Renal cortical epithelial cell (primary cell): ENCODE data around the gene SMARCE1. TPM values are rescaled to one million over a fixed set of nuclear protein-coding genes. Genes with fewer than 3 reads are reported as not detected.
A peak's percentile ranks its signal among the peaks of the same experiment; 100 is the strongest.

Source experiments
- DNase-seq: peaks from one replicate; pipeline ENCODE4 v3.0.0-alpha.2; 2011; ENCODE audit warnings: low read depth
- total RNA-seq: library from RNA; depleted of rRNA; stranded (reverse); fragments of >200 nt; gene quantifications from 2 replicates; pipeline ENCODE4 v1.2.3, GENCODE V29; 2014

SMARCE1 gene
- 70.5 and 126 TPM in 2 replicates for total RNA-seq

DNA sequence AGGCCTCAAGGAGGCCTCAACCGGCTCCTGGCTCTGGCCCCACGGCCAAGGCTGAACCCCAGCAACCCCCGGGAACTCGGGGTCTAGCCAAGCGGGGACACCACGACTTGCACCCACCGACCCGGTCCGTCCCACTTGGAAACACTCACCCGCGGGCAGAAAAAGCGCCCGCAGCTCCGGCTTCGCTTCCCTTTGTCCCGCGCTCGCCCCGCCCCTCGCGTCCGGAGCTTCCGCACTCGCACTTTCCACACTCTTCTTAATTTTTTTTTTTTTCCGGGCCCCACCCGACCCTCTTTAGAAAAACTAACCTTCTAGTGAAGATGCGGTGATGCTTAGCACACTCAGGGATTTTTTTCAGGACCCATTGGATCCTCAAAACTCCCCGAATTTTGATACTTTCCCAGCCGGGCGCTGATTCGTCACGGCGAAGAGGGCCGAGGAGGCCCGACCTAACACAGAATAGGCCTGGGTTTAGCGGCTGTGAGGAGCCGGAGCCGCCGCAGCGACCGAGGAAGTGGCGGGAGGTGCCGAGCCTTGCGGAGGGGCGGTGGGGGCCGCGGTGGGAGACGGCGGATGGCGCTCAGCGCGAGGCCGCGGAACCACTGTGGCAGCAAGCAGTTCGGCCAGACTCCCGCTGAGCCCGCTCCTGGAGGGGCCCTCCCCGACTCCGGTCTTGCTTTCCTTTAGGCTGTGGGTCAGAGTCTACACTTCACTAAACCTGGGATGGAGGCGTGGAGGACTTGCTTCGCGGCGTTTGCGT is at the start of gene SMARCE1:
Gene SMARCE1 (minus strand): TSS at position 195 of the 760 bp plus-strand sequence. CDS start 2,016 bp downstream, outside the sequence.
- DNase-seq, result peak; percentile 62

- DNase-seq, result no peak
Observed at GRCh38 chr17:40697297-40697696, 49.7 kb upstream of the SMARCE1 start.

- DNase-seq, result peak; percentile 81
Observed at GRCh38 chr17:40696651-40697072, 49.0 kb upstream of the SMARCE1 start.

DNA sequence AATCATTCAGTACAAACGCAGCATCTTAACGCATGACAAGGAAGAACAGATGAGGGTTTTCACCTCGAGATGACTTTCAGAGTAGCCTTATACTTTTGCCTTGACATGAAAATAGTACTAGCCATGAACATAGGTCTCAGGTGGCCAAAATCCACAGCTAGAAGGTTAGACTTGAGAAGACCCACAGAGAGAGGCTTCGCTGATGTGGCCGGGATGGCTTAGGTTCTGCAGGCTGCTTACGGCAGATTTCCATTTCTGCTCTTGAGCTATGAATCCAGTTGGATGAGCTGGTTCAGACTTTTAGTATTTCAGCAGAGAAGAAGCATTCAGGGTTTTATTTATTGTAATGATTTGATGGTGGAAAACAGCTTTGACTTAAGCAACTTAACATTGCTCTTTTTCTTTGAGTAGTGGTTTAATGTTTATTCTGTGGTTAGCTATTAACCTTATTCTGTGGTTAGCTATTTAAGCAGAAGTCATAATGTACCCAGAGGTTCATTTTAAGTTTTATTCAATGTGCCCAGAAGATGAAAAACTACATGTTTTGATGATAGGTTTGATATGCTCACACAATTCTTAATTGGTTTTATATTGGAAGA is 48.4 kb upstream of the SMARCE1 start:
- DNase-seq, result peak; percentile 94

GRCh38 chr17:40694584-40694983 is 47.0 kb upstream of the SMARCE1 start:
- DNase-seq, result no peak

DNA sequence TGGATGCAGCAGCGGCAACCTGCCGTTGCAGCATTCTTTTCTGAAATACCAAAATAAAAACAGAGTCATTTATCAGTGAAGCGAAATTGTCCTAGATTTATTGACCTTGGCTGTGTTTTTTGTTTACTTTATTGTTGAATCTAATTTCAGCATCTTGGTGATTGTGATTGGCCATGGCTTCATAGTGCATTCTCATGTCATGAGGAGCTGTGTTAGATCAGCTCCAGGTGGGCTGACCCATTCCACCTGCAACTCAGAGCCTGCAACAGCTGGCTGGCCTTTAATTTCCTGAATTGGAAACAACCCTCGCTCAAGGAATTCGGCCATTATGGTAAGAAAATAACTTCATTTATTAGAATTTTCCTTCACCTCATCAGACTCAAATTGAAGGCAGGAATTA is 39.5 kb upstream of the SMARCE1 start:
- no peak for DNase-seq

GRCh38 chr17:40686192-40686591 is 38.6 kb upstream of the SMARCE1 start:
- DNase-seq, result no peak

- no peak for DNase-seq
Observed at GRCh38 chr17:40680998-40681397, 33.4 kb upstream of the SMARCE1 start.

- DNase-seq, result no peak
Observed at GRCh38 chr17:40679523-40679907, 31.9 kb upstream of the SMARCE1 start.

DNA sequence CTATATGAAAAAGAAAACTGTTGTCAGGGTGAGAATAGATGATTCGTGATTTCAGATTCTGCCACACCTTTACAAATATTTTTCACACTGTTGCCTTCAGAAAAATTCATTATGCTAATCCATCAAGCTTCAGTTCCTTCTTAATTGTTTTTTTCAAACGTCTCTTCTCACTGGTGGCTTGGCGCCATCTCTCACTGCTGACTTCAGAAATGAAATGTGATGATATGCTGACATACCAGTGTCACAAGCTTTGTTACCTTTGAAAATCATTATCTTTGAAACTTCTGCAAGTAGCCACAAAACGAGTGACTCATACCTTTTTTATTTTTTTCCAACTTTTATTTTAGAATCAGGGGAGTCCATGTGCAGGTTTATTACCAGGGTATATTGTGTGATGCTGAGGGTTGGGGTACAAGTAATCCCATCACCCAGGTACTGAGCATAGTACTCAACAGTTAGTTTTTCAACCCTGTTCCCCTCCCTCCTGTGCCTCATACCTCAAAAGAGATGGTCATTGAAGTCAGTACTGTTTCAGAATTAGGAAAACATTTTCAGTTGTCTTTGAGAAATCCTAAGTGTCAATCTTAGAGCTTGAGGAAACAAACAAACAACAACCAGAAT is 31.4 kb upstream of the SMARCE1 start:
- DNase-seq, result peak; percentile 82

DNA sequence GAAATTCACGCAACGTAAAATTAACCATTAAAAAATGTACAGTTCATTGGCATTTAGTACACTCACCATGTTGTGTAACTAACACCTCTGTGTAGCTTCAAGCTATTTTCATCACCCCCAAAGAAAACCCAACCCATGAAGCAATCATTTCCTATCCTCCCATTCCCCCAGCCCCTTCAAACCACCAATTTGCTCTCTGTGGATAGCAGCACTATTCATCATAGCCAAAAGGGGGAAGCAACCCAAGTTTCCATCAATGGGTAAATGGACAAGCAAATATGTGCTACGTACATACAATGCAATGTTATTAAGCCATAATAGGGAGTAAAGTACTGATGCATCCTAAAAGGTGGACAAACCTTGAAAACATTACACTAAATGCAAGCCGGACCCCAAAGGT is 28.3 kb upstream of the SMARCE1 start:
- DNase-seq, result no peak

GRCh38 chr17:40672654-40673053 is 25.0 kb upstream of the SMARCE1 start:
- no peak for DNase-seq

- no peak for DNase-seq
Observed at GRCh38 chr17:40671282-40671681, 23.7 kb upstream of the SMARCE1 start.

- peak; percentile 72 for DNase-seq
Observed at GRCh38 chr17:40666331-40666730, 18.7 kb upstream of the SMARCE1 start.

DNA sequence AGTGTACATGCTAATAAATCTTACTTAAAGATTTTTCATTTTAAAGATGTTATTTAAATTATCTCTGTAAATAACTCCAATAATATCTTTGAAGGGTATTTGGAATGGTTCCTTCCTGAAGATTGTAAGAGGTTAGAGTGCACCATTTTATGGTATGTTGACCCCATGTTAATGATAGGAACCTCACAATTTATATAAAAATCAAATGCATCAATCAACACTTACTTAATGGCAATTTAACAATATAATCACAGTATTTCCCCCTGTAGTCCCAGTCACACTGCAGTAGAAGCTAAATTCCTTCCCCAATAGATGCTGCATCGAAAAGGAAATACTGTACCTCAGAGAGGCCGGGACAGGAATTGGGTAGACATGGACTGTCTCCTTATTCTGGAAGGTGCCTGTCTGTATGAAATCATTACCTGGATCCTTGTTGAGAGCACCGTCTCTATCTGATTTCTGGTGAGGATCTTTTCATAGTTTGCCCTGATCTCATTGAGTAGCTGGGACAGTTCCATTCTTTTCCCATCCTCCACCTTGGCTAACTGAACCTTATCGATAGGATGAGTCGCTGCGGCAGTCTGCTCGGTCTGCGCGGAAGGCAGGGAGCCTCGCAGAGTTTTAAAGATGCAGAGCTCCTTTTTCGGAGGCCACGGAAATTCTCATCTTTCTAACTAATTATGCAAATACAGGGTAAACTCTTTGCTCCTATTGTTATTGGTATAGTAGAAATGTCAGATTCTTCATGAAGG is 17.1 kb upstream of the SMARCE1 start, which contains the start of gene KRT222:
Gene KRT222 (minus strand): TSS at position 596 of the 752 bp plus-strand sequence. CDS start 78 bp downstream, at position 518.
- DNase-seq, result no peak

DNA sequence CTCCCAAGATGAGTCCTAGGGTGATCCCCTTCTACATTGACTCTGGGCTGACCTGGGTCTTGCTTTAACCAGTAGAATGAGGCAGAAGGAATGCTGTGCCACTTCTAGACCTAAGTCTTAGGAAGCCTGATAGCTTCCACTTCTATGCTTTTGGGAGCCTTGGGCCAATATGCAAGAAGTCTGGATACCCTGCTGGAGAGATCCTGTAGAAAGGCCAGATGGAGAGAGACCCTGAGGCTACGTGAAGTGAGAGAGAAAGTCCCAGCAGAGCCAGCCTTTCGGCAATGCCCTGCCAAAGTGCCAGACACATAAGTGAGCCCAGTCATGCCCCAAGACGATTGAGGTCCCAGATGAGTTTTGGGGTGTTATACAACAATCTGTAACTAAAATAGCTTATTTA is 15.6 kb upstream of the SMARCE1 start:
- no peak for DNase-seq

DNA sequence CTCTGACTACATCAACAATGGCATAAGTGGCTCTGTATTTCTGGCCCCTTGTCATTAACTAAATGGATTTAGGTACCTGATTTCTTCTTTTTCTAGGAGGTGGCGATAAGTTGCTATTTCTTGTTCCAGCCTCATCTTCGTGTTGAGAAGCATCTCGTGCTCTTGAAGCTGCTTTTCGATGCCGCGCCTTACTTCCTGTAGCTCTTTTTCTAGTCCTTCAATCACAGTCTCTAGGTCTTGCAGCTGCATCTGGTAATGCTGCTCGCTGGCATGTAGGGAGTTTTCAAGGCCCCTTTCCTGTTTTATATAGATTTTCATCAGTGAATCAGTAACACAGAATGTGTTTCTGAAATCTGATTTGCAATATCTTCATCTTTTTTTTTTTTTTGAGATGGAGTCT is 12.3 kb upstream of the SMARCE1 start:
- no peak for DNase-seq

- DNase-seq, result no peak
Observed at GRCh38 chr17:40658396-40658795, 10.8 kb upstream of the SMARCE1 start.

GRCh38 chr17:40651939-40652338 is 4.3 kb upstream of the SMARCE1 start:
- DNase-seq, result no peak

GRCh38 chr17:40648384-40648968 is 858 bp upstream of the SMARCE1 start:
- no peak for DNase-seq

DNA sequence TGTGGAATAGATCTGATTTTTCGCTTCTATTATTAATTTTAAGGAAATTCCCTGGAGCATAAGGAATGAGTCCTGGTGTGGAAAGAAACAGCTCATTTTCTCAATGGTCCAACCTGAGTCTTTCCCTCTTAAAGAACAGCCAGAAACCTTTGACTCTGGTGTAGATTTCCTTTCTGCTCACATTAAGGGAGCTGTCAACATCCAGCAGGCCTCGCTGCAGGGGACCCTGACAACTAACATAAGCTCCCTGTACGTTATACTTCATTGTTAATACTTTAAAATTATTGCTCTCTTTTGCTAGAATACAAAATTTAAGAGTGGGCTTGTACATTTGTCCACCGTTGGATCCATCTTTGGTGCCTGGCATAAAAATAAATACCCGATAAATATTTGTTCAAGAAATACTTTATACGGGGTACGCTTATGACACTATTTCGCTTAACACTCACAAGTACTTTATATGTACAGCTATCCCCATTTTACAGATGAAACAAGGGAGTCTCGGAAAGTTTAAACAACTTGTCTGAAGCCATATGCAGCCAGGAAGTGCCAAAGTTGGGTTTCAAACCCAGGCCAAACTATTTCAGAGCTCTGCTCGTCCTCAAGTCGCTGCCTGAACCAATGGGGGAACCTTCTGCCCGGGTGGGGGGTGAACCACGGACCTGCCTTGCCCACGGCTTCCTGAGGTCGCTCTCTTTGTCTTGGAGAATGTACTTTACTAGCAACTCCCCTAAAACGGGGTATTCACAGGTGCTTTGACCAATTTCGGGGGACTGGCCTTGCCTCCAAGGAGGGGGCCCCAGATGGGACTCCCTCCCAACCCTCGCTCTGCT is 611 bp downstream of the SMARCE1 start:
- DNase-seq, result no peak
